HG03139 (cell line): Measurements from ENCODE around the gene ATP5F1B.

Source experiments
- ATAC-seq: cut with Tn5 transposase; IDR thresholded peaks from one replicate; pipeline ENCODE4 v1.9.1; 2021; ENCODE audit not compliant: unreplicated experiment

The ATP5F1B gene

DNA sequence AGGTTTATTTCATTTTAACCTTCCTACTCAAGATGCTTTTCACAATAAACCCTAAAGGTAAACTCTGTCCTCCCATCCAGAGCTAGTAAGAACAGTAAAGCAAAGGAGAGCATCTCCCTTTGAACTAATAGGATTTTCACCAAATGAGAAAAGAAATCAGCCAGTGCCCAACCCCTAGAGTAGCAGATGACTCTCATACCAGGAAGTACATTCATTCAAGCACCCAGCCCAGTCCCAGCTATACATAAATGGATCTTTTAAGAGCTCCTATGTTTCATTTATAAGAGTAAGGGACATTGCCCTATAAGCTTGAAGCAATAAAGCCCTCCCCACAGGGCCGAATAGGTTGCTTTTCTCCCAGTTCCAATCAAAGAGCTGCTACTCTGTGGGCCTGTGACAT lies 23.2 kb downstream of the ATP5F1B start:
- ATAC-seq, result no peak

DNA sequence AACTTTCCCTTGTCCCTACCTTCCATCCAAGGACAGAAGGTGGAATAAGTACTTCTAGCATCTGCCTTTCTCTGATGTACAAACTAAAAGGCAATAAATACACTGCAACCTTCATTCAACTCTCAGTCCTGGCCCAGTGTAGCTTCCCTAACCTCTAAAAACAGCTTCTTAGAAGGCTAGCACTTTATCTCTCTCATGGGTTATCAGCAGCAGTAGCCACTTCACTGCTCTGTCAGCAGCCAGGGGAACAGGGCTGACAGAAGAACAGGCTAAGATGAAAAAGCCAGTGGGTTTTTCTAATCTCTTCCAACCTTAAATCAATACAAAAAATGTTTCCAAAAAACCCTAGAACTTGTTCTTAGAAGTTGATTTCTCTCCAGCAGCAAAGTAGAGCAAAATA lies 28.9 kb downstream of the ATP5F1B start:
- ATAC-seq, result no peak

DNA sequence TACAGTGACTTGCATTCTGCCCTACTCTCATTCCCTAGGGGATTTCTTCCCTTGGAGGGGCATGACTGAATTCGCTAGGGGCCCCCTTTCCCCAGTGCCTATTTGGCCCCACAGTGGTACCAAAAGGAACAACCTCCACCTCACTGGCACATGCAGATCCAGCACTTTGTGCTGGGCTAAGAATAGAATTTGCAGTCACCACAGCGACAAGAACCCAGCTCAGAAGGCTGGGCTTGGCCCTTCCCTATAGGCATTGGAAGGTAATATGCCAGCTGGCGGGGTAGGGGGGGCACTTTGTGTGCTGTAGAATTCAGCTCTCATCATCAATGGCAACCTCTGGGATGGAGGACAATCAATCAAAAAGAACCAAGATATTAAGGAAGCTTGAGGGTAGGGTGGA lies 29.5 kb downstream of the ATP5F1B start:
- no peak for ATAC-seq

DNA sequence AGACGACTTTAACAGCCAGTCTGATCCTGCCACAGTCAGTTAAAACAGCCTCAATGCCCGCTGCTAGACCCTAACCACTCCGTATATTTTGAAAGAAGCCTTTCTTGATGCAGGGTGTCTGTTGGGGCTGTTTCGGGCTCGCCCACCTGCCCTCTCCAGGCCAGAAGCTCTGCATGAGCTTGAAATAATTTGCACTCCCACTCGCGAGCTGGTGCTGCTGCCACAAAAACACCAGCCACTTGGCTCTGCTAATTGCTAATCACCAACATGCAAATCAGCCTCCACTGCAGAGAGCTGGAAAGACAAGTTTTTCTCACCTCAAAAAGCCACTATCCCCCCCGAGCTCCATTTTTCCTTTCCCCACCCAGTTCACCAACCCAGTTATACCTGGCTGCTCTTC lies 31.2 kb downstream of the ATP5F1B start:
- ATAC-seq, result no peak

DNA sequence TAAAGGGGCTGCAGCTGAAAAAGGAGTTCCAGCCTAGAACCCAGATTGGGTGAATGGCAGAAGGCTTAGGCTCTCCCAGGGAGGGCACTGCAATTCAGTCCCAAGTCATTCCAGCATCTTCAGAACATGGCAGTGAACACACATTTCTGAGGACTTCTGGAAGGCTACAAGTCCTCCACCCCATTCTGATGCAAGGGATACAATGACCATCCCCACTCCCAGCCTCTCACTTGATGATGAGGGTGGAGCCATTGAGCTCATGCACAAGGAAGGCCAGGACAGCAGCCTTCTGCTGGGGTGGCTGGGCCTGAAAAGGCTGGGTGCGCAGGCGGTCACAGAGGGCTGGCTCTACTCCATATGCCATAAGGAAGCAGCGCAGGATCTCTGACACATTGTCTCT lies 41.4 kb downstream of the ATP5F1B start:
- ATAC-seq, result no peak

DNA sequence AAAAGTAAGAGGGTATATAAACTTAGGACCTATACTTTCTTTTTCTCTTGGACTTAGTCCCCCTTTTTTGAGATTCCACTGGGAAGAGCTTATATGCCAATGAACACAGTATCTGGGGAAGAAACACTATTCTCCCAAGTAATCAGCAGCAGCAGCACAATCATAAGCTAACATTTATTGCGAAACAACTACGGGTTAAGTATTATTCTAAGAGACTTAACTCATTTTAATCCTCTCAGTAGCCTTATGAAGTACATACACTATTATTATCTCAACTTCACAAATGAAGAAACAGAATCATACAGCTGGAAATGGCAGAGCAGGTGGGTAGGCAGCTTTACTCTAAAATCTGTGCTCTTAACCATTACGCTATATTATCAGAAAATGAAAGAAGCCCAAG lies 43.5 kb downstream of the ATP5F1B start:
- no peak for ATAC-seq

DNA sequence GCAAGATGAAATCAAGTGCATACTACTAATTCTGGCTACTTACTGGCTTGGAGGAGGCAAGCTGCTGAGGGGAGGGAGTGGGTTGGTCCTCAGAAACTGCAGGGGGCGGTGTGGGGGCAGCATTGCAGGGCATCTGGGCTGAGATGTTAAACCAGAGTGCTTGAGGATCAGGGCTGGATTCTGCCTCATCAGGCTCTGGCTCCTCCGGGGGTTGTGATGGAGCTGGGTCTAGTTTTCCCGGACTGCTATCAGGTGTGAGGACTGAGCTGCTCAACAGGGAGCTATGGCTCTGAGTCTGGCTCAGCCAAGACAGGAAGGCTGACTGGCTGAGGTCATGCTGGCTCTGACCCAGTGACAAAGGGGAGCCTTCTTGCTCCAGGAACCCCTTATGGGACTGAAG lies 44.3 kb downstream of the ATP5F1B start:
- no peak for ATAC-seq

DNA sequence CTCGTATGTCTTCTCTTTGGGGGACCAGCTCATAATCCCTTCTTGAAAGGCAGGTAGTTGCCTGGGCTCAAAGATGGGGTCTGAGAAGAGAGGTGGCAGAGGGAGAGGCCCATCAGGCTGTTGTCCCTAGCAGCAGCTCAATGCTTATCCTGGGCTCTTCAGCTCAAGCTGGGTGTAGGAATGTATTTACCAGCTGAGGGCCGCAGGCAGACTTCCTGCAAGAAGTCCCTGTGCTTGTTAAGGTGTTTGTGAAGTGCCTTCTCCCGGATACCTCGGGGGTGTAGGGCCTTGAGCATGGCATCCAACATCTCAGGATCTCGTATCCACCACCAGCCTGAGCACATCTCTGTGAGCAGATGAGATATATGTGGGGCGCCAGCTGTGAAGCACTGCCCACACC lies 45.0 kb downstream of the ATP5F1B start:
- ATAC-seq, result no peak

DNA sequence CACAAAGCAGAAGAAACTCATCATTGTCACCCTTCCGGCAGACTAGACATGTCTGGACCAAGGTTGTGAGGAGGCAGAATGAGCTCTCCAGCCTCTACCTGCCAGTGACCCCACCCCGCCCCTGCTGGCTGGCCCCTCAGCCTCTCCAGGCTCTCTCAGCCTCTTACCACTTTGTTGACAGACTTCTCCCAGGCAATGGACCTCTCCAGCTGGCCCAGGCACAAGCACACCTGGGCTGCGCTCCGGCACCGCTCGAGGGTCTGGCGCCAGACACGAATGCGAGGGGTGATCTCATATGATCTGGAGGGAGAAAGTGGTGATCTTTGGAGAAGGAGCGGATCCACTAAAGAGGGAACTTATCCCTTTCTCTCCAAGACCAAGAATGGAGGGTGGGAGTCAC lies 46.0 kb downstream of the ATP5F1B start:
- ATAC-seq, result no peak

DNA sequence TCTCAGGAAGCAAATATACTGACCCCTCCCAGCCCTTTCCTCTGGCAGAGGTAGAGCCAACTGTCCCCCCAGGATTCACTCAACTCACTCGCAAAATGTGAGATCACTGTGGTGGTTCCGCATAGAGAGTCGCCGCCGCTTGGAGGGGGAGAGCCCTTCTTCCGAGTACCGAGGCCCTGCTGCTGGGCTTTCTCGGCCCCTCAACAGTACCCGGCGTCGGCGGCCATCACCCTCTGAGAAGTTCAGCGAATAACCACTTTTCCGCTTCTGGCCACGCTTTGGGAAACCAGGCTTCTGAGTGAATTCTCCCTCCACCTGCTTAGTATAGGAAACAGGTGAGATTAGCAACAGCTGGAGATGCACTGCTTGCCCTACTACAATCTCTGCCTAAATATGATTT lies 46.7 kb downstream of the ATP5F1B start:
- no peak for ATAC-seq

DNA sequence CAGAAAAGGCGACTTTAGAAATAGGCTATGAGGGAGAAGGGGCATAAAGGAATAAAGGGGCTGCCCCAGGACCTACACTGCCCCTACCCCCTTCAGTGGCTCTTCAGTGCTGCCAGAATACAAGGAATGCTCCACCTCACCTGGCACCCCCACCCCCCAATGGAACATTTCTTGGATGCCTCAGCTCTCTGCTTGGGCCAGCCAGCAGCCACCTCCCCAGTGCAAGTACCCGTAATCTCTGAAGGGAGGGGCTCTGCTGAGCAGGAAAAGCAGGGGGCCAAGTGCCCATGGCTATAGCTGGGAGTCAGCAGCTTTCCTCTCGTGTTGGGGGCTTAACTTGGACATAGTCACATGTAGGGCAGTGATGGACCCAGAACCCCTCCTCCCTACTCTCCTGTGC lies 49.0 kb downstream of the ATP5F1B start:
- no peak for ATAC-seq

DNA sequence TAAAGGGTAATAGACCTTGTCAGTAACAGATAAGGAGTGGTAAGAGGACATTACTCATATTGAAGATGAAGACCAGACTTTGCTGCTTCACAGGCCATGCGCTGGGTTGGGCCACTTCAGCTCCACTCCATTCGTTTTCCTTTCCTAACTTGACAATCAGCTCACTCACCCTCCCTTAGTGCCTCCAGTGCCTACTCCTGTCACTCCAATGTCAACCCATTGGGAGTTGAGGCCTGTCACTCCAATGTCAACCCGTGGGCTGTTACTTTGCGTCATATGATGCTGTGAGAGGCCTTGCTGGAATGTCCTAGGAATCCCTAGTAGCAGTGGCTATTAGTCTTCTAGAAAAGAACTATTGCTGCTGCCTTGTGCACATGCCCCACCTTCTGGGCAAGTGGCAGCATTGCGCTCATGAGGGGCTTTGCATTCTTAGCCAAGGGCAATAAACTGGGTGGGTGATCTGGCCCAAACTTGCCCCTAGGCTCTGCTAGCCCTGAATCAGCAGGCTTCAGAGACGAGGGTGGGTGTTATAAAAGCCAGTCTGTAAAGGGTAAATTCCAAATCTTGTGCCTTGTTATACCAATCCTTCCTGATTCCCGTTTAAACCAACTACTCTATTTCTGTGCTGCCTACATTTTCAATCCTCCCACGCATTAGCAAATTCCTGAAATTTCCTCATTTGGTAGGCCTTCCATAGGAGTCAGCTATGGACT lies 51.7 kb downstream of the ATP5F1B start:
- no peak for ATAC-seq

DNA sequence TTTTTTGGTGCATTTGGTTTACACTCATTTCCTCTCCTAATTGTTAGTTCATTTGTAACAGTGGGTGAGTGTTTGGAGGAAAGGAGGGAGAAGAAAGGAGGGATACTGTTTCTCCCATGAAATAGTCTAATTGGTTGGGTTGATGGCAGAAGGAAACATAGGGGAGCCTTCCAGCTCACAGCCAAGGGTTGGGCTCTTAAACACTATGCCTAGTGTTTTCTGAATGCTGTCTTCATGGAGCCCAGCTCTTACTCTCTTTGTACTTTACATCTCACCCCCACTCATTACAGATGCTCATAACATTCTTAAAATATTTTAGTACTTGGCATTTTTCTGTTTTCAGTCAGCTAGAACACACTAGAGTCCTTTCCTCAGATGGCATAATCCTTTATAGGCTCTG lies 53.8 kb downstream of the ATP5F1B start:
- ATAC-seq, result no peak

DNA sequence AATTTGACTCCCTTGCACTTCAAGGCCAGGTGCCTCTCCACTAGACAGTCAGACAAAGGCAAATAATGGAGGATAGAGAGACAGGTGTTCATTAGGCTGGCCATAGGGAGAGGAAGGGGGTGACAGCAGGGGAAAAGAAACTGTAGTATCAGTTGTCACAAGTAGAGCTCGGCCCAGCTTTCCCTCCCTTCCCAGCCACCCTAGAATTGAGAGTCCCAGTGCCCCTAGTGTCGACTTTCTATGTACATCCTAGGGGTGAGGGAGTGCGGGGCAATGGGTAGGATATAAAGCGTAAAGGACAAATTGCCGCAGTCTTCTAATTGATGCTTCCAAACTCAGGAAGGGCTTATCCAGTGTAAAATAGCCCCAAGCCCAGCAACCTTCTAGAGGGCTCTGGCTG lies 54.7 kb downstream of the ATP5F1B start:
- no peak for ATAC-seq

DNA sequence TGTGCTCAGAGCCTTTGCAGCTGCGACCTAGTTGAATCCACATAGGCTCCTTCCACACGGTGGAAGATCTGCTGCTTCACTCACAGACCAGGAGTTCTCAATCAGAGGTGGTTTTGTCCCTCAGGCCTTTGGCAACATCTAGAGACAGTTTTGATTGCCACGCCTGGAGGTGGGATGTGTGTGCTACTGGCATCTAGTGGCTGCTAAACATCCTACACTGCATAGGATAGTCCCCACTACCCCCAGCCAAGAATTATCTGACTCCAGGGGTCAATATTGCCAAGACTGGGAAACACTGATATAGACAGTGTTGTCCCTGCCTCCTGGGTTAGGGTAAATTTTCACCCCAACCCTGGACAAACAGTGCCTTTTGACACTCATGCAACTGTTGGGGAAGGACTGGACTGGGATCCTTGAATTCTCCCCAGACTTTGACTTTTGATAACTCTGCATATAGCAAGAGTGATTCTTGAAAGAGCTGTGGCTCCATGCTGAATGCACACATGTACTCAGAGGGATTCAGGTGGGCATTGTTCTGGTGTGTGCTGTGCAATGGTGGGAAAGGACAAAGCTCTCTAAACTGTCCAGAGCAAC lies 55.5 kb downstream of the ATP5F1B start:
- ATAC-seq, result no peak

DNA sequence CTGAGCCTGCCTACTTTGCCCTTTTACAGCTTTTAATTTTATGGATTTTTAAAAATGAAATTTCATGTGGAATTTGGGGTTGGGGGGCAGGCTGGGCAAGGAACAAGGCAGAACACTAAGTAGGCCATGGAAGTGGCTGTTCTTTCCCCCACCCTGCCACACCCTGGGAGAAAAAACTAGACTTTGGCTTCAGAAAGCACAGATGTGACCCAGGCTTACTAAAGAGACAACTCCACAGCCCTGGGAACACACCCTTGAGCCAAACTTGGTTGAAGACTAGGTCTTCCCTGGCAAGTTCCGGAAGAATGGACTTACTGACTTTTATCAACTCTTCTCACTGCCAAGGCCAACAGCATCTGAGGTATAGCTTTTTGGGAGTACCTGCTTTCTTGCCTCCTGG lies 56.0 kb downstream of the ATP5F1B start:
- ATAC-seq, result no peak
